Measurements from ENCODE around the gene TRMU. TPM values are rescaled to one million over a fixed set of nuclear protein-coding genes. Genes with fewer than 3 reads are reported as not detected.

Gene TRMU
- total and polyA plus RNA-seq, 2 experiments from 2014 or later, result 48.3 to 70.4 TPM

DNA sequence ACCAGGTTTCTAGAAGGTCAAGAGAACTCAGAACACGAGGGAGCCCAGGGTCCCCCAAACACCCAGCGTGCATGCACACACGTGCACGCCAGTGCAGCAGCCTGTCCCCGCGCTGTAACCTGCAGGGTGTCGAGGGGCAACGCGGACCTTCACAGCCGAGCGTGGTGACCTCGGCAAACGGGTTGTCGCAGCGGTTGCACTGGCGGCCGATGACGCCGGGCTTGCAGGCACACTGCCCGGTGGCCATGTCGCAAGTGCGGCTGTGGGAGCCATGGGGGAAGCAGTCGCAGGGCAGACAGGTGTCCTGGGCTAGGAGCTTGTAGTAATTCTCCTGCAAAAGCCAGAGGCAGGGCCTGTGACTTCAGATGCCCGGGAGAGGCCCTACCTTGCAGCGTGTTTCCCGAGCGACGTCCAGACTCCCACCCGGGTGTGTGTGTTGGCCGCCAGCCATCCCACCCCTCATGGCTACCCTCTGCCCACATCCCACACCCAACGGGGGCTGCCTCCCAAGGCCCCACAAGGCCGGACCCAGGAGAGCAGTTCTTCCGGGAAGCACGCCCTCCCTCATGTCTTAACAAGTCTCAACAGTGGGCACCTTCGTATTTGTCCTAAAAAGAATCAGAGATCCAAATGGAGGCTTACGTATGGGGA, 56.1 kb downstream of the TRMU start (continued):
- TF ChIP-seq, protein P1, sequence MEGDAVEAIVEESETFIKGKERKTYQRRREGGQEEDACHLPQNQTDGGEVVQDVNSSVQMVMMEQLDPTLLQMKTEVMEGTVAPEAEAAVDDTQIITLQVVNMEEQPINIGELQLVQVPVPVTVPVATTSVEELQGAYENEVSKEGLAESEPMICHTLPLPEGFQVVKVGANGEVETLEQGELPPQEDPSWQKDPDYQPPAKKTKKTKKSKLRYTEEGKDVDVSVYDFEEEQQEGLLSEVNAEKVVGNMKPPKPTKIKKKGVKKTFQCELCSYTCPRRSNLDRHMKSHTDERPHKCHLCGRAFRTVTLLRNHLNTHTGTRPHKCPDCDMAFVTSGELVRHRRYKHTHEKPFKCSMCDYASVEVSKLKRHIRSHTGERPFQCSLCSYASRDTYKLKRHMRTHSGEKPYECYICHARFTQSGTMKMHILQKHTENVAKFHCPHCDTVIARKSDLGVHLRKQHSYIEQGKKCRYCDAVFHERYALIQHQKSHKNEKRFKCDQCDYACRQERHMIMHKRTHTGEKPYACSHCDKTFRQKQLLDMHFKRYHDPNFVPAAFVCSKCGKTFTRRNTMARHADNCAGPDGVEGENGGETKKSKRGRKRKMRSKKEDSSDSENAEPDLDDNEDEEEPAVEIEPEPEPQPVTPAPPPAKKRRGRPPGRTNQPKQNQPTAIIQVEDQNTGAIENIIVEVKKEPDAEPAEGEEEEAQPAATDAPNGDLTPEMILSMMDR (conservative IDR thresholded peaks at IDR 0.05; ENCODE audit: low read depth in 2 of 2), result no peak
- no peak for TF ChIP-seq EZH2phosphoT487 (IDR thresholded peaks at IDR 0.05; ENCODE audit: unreplicated experiment)
- TF ChIP-seq STAT1 (IDR thresholded peaks at IDR 0.05; ENCODE audit: unreplicated experiment), result no peak
- TF ChIP-seq, protein P2, sequence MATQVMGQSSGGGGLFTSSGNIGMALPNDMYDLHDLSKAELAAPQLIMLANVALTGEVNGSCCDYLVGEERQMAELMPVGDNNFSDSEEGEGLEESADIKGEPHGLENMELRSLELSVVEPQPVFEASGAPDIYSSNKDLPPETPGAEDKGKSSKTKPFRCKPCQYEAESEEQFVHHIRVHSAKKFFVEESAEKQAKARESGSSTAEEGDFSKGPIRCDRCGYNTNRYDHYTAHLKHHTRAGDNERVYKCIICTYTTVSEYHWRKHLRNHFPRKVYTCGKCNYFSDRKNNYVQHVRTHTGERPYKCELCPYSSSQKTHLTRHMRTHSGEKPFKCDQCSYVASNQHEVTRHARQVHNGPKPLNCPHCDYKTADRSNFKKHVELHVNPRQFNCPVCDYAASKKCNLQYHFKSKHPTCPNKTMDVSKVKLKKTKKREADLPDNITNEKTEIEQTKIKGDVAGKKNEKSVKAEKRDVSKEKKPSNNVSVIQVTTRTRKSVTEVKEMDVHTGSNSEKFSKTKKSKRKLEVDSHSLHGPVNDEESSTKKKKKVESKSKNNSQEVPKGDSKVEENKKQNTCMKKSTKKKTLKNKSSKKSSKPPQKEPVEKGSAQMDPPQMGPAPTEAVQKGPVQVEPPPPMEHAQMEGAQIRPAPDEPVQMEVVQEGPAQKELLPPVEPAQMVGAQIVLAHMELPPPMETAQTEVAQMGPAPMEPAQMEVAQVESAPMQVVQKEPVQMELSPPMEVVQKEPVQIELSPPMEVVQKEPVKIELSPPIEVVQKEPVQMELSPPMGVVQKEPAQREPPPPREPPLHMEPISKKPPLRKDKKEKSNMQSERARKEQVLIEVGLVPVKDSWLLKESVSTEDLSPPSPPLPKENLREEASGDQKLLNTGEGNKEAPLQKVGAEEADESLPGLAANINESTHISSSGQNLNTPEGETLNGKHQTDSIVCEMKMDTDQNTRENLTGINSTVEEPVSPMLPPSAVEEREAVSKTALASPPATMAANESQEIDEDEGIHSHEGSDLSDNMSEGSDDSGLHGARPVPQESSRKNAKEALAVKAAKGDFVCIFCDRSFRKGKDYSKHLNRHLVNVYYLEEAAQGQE (IDR thresholded peaks at IDR 0.05; ENCODE audit: unreplicated experiment), result no peak

DNA sequence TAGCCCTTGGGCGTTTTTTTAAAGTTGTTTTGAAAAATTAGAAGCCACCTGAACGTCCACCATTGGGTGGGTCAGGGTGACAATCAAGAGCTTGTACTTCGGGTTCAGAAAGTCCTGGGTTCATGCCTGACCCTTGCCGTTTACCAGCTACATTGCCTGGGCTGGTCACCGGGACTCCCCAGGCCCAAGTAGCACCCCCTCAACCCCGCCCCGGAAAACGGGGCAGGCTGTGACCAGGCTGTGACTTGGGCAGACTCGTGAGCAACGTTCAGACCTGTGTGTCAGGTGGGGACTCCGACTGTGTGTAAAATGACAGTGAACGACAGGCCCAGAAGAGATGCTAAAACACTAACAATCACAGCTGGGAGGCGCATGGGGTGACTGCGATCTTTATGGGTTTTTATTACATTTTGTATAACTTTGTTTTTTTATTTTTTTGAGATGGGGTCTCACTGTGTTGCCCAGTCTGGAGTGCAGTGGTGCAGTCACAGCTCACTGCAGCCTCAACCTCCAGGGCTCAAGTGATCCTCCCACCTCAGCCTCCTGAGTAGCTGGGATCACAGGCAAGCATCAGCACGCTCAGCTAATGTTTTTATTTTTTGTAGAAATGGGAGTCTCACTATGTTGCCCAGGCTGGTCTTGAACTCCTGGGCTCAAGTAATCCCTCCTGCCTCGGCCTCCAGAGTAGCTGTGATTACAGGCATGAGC, 56.8 kb downstream of the TRMU start:
- H3K27ac ChIP-seq (ENCODE audit: low read depth), result no peak overlapping the region
- H3K9me3 Mint-ChIP-seq, result no peaks in the 10 kb centered on the region
- H3K36me3 ChIP-seq (ENCODE audit: insufficient read depth), result no peaks in the 10 kb centered on the region

More for the DNA sequence above, 56.8 kb downstream of the TRMU start:
- Histone ChIP-seq H3K79me2 (replicated peaks; ENCODE audit: insufficient read depth) (no peaks in the 10 kb centered on the region), H3K4me2 (no peak overlapping the region), H3K4me3 (no peak overlapping the region), H3K4me1 (ENCODE audit: insufficient read depth) (no peaks in the 10 kb centered on the region), H3K27me3 (ENCODE audit: insufficient read depth) (no peaks in the 10 kb centered on the region), H4K20me1 (replicated peaks; ENCODE audit: insufficient read depth) (no peaks in the 10 kb centered on the region), H3K9me2 (ENCODE audit: insufficient read depth) (no peaks in the 10 kb centered on the region), H2AFZ (no peak overlapping the region), H3F3A (replicated peaks; ENCODE audit: low read depth) (no peaks in the 10 kb centered on the region)
- Mint-ChIP-seq H3K36me3 (ENCODE audit: low read depth) (no peaks in the 10 kb centered on the region; the same call in 2 of the 3 replicates), H3K4me3 (no peak overlapping the region), H3K27me3 (ENCODE audit: insufficient read depth, low read depth, poor library complexity) (peaks cover 8% of the 10 kb centered on the region), H3K4me1 (peaks cover 4% of the 10 kb centered on the region; the same call in 1 of the 3 replicates), H3K27ac (no peak overlapping the region)
- ATAC-seq (no peak), DNase-seq (ENCODE audit: low spot score) (no peak)
- TF ChIP-seq EZH2phosphoT487 (IDR thresholded peaks at IDR 0.05; ENCODE audit: unreplicated experiment) (no peak), POLR2AphosphoS5 (IDR thresholded peaks at IDR 0.05; ENCODE audit: low read depth) (no peak), ZNF114 (CRISPR knock-in tag; IDR thresholded peaks at IDR 0.05) (no peak), STAT1 (IDR thresholded peaks at IDR 0.05; ENCODE audit: unreplicated experiment) (no peak), ZNF331 (CRISPR knock-in tag; IDR thresholded peaks at IDR 0.05; ENCODE audit: low read depth) (no peak), CREB1 (CRISPR knock-in tag; IDR thresholded peaks at IDR 0.05; ENCODE audit: low read depth) (no peak)
- TF ChIP-seq, protein P1 (conservative IDR thresholded peaks at IDR 0.05; ENCODE audit: low read depth in 2 of 2), result no peak
- TF ChIP-seq, protein P3, sequence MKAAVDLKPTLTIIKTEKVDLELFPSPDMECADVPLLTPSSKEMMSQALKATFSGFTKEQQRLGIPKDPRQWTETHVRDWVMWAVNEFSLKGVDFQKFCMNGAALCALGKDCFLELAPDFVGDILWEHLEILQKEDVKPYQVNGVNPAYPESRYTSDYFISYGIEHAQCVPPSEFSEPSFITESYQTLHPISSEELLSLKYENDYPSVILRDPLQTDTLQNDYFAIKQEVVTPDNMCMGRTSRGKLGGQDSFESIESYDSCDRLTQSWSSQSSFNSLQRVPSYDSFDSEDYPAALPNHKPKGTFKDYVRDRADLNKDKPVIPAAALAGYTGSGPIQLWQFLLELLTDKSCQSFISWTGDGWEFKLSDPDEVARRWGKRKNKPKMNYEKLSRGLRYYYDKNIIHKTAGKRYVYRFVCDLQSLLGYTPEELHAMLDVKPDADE (IDR thresholded peaks at IDR 0.05), result no peak
- TF ChIP-seq, protein P2 (IDR thresholded peaks at IDR 0.05; ENCODE audit: unreplicated experiment), result no peak

Data from GM23338 (cell line).